DOHH2 (cell line): ENCODE measurements around the gene C19orf73.

Experiments used
- H3F3A ChIP-seq: fragments of 200-600 bp; sonication (generic), shearing (Covaris generic); 2 replicates; pipeline ENCODE4 v1.6.0; 2016; ENCODE audit warnings: antibody characterized with exemption, mild to moderate bottlenecking; ENCODE audit not compliant: control insufficient read depth, insufficient read depth
- H3K27ac ChIP-seq: fragments of 200-600 bp; sonication (generic); 2 replicates; pipeline ENCODE4 v1.5.1; 2014; ENCODE audit warnings: low read depth, mild to moderate bottlenecking, low read length, moderate library complexity
- H3K27me3 ChIP-seq: fragments of 200-600 bp; sonication (generic); 2 replicates; pipeline ENCODE4 v1.6.1; 2014; ENCODE audit warnings: mild to moderate bottlenecking, low read length, mixed read lengths; ENCODE audit not compliant: control insufficient read depth
- H3K36me3 ChIP-seq: fragments of 200-600 bp; sonication (generic); 2 replicates; pipeline ENCODE4 v1.6.1; 2014; ENCODE audit warnings: mild to moderate bottlenecking, low read length, moderate library complexity, mixed read lengths; ENCODE audit not compliant: control insufficient read depth
- H3K4me1 ChIP-seq: fragments of 200-600 bp; sonication (generic); 2 replicates; pipeline ENCODE4 v1.6.1; 2014; ENCODE audit warnings: mild to moderate bottlenecking, low read length, mixed read lengths; ENCODE audit not compliant: control insufficient read depth
- H3K4me2 ChIP-seq: fragments of 200-600 bp; sonication (generic); 2 replicates; pipeline ENCODE4 v1.6.0; 2014; ENCODE audit warnings: mild to moderate bottlenecking, low read length, moderate library complexity
- H3K4me3 ChIP-seq: fragments of 200-600 bp; sonication (generic); 2 replicates; pipeline ENCODE4 v1.5.1; 2014; ENCODE audit warnings: mild to moderate bottlenecking, low read length, mixed read lengths
- H3K79me2 ChIP-seq: fragments of 200-600 bp; sonication (generic); 2 replicates; pipeline ENCODE4 v1.6.1; 2014; ENCODE audit warnings: mild to moderate bottlenecking, low read length, mixed read lengths; ENCODE audit not compliant: control insufficient read depth
- H3K9me2 ChIP-seq: fragments of 200-600 bp; sonication (generic); replicated peaks from 2 replicates; pipeline ENCODE4 v1.6.1; 2014; ENCODE audit warnings: mild to moderate bottlenecking, low read length, mixed read lengths; ENCODE audit not compliant: control insufficient read depth
- H3K9me3 ChIP-seq: fragments of 200-600 bp; sonication (generic); 2 replicates; pipeline ENCODE4 v1.6.1; 2014; ENCODE audit warnings: antibody characterized with exemption, low read length, mixed read lengths; ENCODE audit not compliant: control insufficient read depth, insufficient read depth
- H4K20me1 ChIP-seq: fragments of 200-600 bp; sonication (generic); 2 replicates; pipeline ENCODE4 v1.6.0; 2014; ENCODE audit warnings: low read depth, mild to moderate bottlenecking, antibody characterized with exemption, low read length, moderate library complexity; ENCODE audit not compliant: control insufficient read depth, insufficient read depth
- CTCF ChIP-seq: fragments of 200-600 bp; sonication (generic); IDR thresholded peaks from one replicate; pipeline ENCODE4 v1.5.1; 2014; ENCODE audit warnings: antibody characterized with exemption, mild to moderate bottlenecking, low read depth, low read length; ENCODE audit not compliant: poor library complexity, severe bottlenecking
- EZH2phosphoT487 ChIP-seq: fragments of 200-600 bp; sonication (generic); IDR thresholded peaks from 2 replicates; pipeline ENCODE4 v1.6.1; 2017; ENCODE audit warnings: borderline replicate concordance, mild to moderate bottlenecking, antibody characterized with exemption, low read length, moderate library complexity, mixed read lengths

The C19orf73 gene

GRCh38 chr19:49091391-49092038, 27.4 kb downstream of the C19orf73 start:
- peaks cover 87% of the 10 kb centered on the region for H3K79me2 ChIP-seq
- H3F3A ChIP-seq: peaks cover 3% of the 10 kb centered on the region
- H3K9me3 ChIP-seq: no peaks in the 10 kb centered on the region
- no peaks in the 10 kb centered on the region for H3K9me2 ChIP-seq
- peaks cover 29% of the 10 kb centered on the region for H4K20me1 ChIP-seq
- no peak overlapping the region for H3K27ac ChIP-seq
- H3K4me2 ChIP-seq: no peak overlapping the region
- peaks cover 88% of the 10 kb centered on the region for H3K36me3 ChIP-seq
- H3K4me1 ChIP-seq: peaks cover 13% of the 10 kb centered on the region
- H3K4me3 ChIP-seq: no peak overlapping the region
- no peaks in the 10 kb centered on the region for H3K27me3 ChIP-seq
- TF ChIP-seq EZH2phosphoT487 (no peak), CTCF (no peak)

- no peaks in the 10 kb centered on the region for H3K27me3 ChIP-seq
Observed at GRCh38 chr19:49086296-49086695, 32.6 kb downstream of the C19orf73 start.

GRCh38 chr19:49085868-49086232, 33.1 kb downstream of the C19orf73 start:
- peak overlapping the region; percentile 56 for H3K27ac ChIP-seq
- peak overlapping the region; percentile 79 for H3K4me2 ChIP-seq
- H3K4me3 ChIP-seq: peak overlapping the region; percentile 94
- H4K20me1 ChIP-seq: peaks cover 32% of the 10 kb centered on the region
- no peaks in the 10 kb centered on the region for H3K9me3 ChIP-seq
- H3K9me2 ChIP-seq: no peaks in the 10 kb centered on the region
- H3K36me3 ChIP-seq: peaks cover 50% of the 10 kb centered on the region
- TF ChIP-seq EZH2phosphoT487 (no peak), CTCF (no peak)
- peaks cover 22% of the 10 kb centered on the region for H3K4me1 ChIP-seq
- H3K27me3 ChIP-seq: no peaks in the 10 kb centered on the region
- H3F3A ChIP-seq: no peaks in the 10 kb centered on the region
- H3K79me2 ChIP-seq: peaks cover 56% of the 10 kb centered on the region

More at GRCh38 chr19:49086296-49086695, 32.6 kb downstream of the C19orf73 start:
- Histone ChIP-seq H3F3A (no peaks in the 10 kb centered on the region), H3K36me3 (peaks cover 54% of the 10 kb centered on the region), H3K27ac (0 out of 2 replicates have a peak overlapping the region, but pooled peaks have one; percentile 56), H3K79me2 (peaks cover 61% of the 10 kb centered on the region), H3K9me3 (no peaks in the 10 kb centered on the region), H3K4me2 (peak overlapping the region; percentile 79), H3K4me1 (peaks cover 22% of the 10 kb centered on the region), H3K4me3 (peak overlapping the region; percentile 94), H3K9me2 (no peaks in the 10 kb centered on the region), H4K20me1 (peaks cover 32% of the 10 kb centered on the region)
- no peak for TF ChIP-seq CTCF
